GM12878 (cell line): ENCODE results near the gene ADCYAP1. TPM values are rescaled to one million over a fixed set of nuclear protein-coding genes. Genes with fewer than 3 reads are reported as not detected.

Experiments
- ATAC-seq: fragments of 200-7000 bp; cut with Tn5 transposase; 3 replicates; pipeline ENCODE4 v1.9.1; 2020; ENCODE audit warnings: mild to moderate bottlenecking, moderate library complexity
- BruUV-seq: library from RNA; stranded (reverse); fragments of 400-500 nt; replicated peaks from 2 replicates; lab custom pipeline; 2021; lab: Mats Ljungman, UMichigan
- CTCF ChIA-PET: fragments of 300-600 bp; sonication (Branson Sonifier 250); formaldehyde crosslinking; extraction: SDS; loops from one replicate; lab custom pipeline; 2021; ENCODE audit warnings: inconsistent platforms; lab: Yijun Ruan, JAX
- POLR2A ChIA-PET: fragments of 350-600 bp; formaldehyde crosslinking; extraction: SDS; loops from one replicate; lab custom pipeline; 2021; ENCODE audit warnings: inconsistent platforms; lab: Charles Lee
- RAD21 ChIA-PET: fragments of 300-600 bp; sonication (Branson Sonifier 250); formaldehyde crosslinking; loops from one replicate; lab custom pipeline; 2023; ENCODE audit warnings: antibody characterized with exemption; ENCODE audit not compliant: unreplicated experiment; lab: Charles Lee
- SMC1A ChIA-PET: fragments of 300-600 bp; sonication (Branson Sonifier 250); formaldehyde crosslinking; loops from one replicate; lab custom pipeline; 2023; ENCODE audit not compliant: unreplicated experiment, uncharacterized antibody; lab: Charles Lee
- DNase-seq: peaks from one replicate; pipeline ENCODE4 v3.0.0-alpha.2; 2011; ENCODE audit warnings: low read depth, low spot score
- FAIRE-seq: peaks from 3 replicates; lab custom pipeline; 2011; peaks lifted over from hg19 to GRCh38; lab: Jason Lieb, UNC
- H2AFZ ChIP-seq: 2 replicates; pipeline ENCODE4 v1.6.0; 2011; ENCODE audit warnings: low read depth, low read length, control low read depth; ENCODE audit not compliant: control insufficient read depth
- H3K27ac ChIP-seq: 2 replicates; pipeline ENCODE4 v1.5.1; 2011; ENCODE audit warnings: control low read depth; ENCODE audit not compliant: control insufficient read depth, insufficient read depth
- H3K27me3 ChIP-seq, 2 experiments: replicated peaks in 1 of 2; 2 replicates each; pipeline versions ENCODE4 v1.6.0 to v1.6.1; 2011; ENCODE audit warnings: low read length in 1 of 2; ENCODE audit not compliant: control insufficient read depth in 2 of 2, insufficient read depth in 2 of 2
- H3K36me3 ChIP-seq, 2 experiments: 2 replicates each; pipeline ENCODE4 v1.5.1; 2011; ENCODE audit warnings: low read length in 1 of 2; ENCODE audit not compliant: control insufficient read depth in 2 of 2, insufficient read depth in 2 of 2
- H3K4me1 ChIP-seq: 2 replicates; pipeline ENCODE4 v1.6.1; 2011; ENCODE audit warnings: mild to moderate bottlenecking, low read length, moderate library complexity, mixed read lengths; ENCODE audit not compliant: control insufficient read depth, insufficient read depth
- H3K4me2 ChIP-seq: 2 replicates; pipeline ENCODE4 v1.6.0; 2011; ENCODE audit warnings: control low read depth; ENCODE audit not compliant: control insufficient read depth, insufficient read depth
- H3K4me3 ChIP-seq: fragments of 200-600 bp; sonication (generic); 2 replicates; pipeline ENCODE4 v1.5.1; 2016
- H3K79me2 ChIP-seq: 2 replicates; pipeline ENCODE4 v1.6.0; 2011; ENCODE audit warnings: low read length; ENCODE audit not compliant: control insufficient read depth, insufficient read depth
- H3K9ac ChIP-seq: 2 replicates; pipeline ENCODE4 v1.8.0; 2011; ENCODE audit warnings: low read length, control low read depth, mixed read lengths; ENCODE audit not compliant: control insufficient read depth, insufficient read depth
- H3K9me3 ChIP-seq: replicated peaks from 3 replicates; pipeline ENCODE4 v1.5.1; 2011; ENCODE audit warnings: mild to moderate bottlenecking, low read length; ENCODE audit not compliant: control insufficient read depth, insufficient read depth
- H4K20me1 ChIP-seq: 2 replicates; pipeline ENCODE4 v1.6.0; 2011; ENCODE audit not compliant: control insufficient read depth, insufficient read depth
- GABPA ChIP-seq: IDR thresholded peaks from 2 replicates; pipeline ENCODE4 v1.6.1; 2014; ENCODE audit warnings: antibody characterized with exemption, low read depth, mild to moderate bottlenecking, inconsistent platforms
- PKNOX1 ChIP-seq: fragments of 450-650 bp; IDR thresholded peaks from 2 replicates; pipeline ENCODE4 v1.6.1; 2016; ENCODE audit warnings: mild to moderate bottlenecking
- POLR2A ChIP-seq: IDR thresholded peaks from 2 replicates; pipeline ENCODE4 v1.6.1; 2011; ENCODE audit warnings: low read depth, mild to moderate bottlenecking, low read length
- RAD21 ChIP-seq: IDR thresholded peaks from 2 replicates; pipeline ENCODE4 v1.6.1; 2011; ENCODE audit warnings: mild to moderate bottlenecking, low read depth, low read length, moderate library complexity; ENCODE audit not compliant: insufficient read depth
- RUNX3 ChIP-seq: IDR thresholded peaks from 2 replicates; pipeline ENCODE4 v1.6.1; 2012; ENCODE audit warnings: low read length, inconsistent platforms
- SMARCA5 ChIP-seq: fragments of 450-650 bp; IDR thresholded peaks from 2 replicates; pipeline ENCODE4 v1.6.1; 2017; ENCODE audit warnings: mild to moderate bottlenecking
- SMC3 ChIP-seq: IDR thresholded peaks from 2 replicates; pipeline ENCODE4 v1.6.1; 2011; ENCODE audit warnings: low read length, improper control_type of control experiment, borderline replicate concordance
- YY1 ChIP-seq: IDR thresholded peaks from 2 replicates; pipeline ENCODE4 v1.6.1; 2011; ENCODE audit warnings: low read depth, mild to moderate bottlenecking, low read length
- WGBS: methylation state at CpG from one replicate; pipeline ENCODE4 v1.1.6; 2016; ENCODE audit warnings: low lambda C conversion rate; ENCODE audit not compliant: insufficient replicate concordance, insufficient coverage; ENCODE audit errors: missing lambda C conversion rate; 5-methylcytosine and 5-hydroxymethylcytosine counted together
- in situ Hi-C: fragments of 300-500 bp; cut with MboI; formaldehyde crosslinking; loops from 9 replicates; pipeline ENCODE4 v1.14.3; 2018; ENCODE audit warnings: mixed read lengths
- intact Hi-C: fragments of 100-400 bp; cut with micrococcal nuclease; formaldehyde crosslinking; loops from one replicate; pipeline ENCODE4 v1.14.2; 2022; ENCODE audit not compliant: unreplicated experiment
- polyA plus RNA-seq, 11 experiments: library from polyadenylated mRNA; depleted of rRNA in 4 of 11; unstranded in 6 of 11; stranded (reverse) in 5 of 11; fragments of >200 nt; fragmentation: Nextera tagmentation in 4 of 11; fragmentation: Illumina TruSeq in 1 of 11; extraction: Ambion mirVana in 4 of 11; extraction: Trizol in 1 of 11; gene quantifications; 1 replicate in 1 of 11; 2 replicates in 10 of 11; pipeline versions ENCODE4 v1.2.1 to v1.2.3, GENCODE V29; 2011 to 2016; ENCODE audit warnings: inconsistent platforms in 2 of 11, missing spikeins in 2 of 11, low read depth in 1 of 11
- total RNA-seq, 4 experiments: library from RNA; depleted of rRNA in 3 of 4; stranded (reverse); fragments of >200 nt in 3 of 4; fragmentation: Illumina TruSeq in 1 of 4; extraction: Trizol in 1 of 4; gene quantifications; 2 replicates each; pipeline versions ENCODE4 v1.2.1 to v1.2.3, GENCODE V29; 2013 to 2021
- TF ChIP-seq, protein P1 (sequence below), 3 experiments: IDR thresholded peaks in 2 of 3; conservative IDR thresholded peaks in 1 of 3; 2 replicates each; pipeline ENCODE4 v1.5.1; 2011; ENCODE audit warnings: low read depth in 3 of 3, low read length in 3 of 3, mild to moderate bottlenecking in 3 of 3, control low read depth in 2 of 3, moderate library complexity in 2 of 3, inconsistent platforms in 1 of 3, mixed read lengths in 1 of 3; ENCODE audit not compliant: control insufficient read depth in 2 of 3, insufficient read depth in 1 of 3; ENCODE audit errors: extremely low read depth in 1 of 3

The ADCYAP1 gene
- total and polyA plus RNA-seq, 10 of the 15 experiments (the other 5 are each of a cell fraction or from before 2014, with no cell fraction given) = 0.02 TPM; not detected in 9

- Histone ChIP-seq H3K4me1 (no peaks in the 10 kb centered on the region), H3K27me3 (no peaks in the 10 kb centered on the region; a peak in 2 of 4 replicates)
- TF ChIP-seq, protein P1, sequence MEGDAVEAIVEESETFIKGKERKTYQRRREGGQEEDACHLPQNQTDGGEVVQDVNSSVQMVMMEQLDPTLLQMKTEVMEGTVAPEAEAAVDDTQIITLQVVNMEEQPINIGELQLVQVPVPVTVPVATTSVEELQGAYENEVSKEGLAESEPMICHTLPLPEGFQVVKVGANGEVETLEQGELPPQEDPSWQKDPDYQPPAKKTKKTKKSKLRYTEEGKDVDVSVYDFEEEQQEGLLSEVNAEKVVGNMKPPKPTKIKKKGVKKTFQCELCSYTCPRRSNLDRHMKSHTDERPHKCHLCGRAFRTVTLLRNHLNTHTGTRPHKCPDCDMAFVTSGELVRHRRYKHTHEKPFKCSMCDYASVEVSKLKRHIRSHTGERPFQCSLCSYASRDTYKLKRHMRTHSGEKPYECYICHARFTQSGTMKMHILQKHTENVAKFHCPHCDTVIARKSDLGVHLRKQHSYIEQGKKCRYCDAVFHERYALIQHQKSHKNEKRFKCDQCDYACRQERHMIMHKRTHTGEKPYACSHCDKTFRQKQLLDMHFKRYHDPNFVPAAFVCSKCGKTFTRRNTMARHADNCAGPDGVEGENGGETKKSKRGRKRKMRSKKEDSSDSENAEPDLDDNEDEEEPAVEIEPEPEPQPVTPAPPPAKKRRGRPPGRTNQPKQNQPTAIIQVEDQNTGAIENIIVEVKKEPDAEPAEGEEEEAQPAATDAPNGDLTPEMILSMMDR (IDR thresholded peaks at IDR 0.05 in 2 of 3, conservative IDR thresholded peaks at IDR 0.05 in 1 of 3; ENCODE audit: control insufficient read depth in 2 of 3, extremely low read depth in 1 of 3, insufficient read depth in 1 of 3, low read depth in 3 of 3, low read length in 3 of 3) = peak; percentile 92 to 99 (median 93)
- TF ChIP-seq SMARCA5 (0 out of 2 replicates have a peak, but pooled peaks have one; percentile 22), RAD21 (peak; percentile 92), YY1 (0 out of 2 replicates have a peak, but pooled peaks have one; percentile 14), POLR2A (no peak), PKNOX1 (peak; percentile 46), RUNX3 (peak; percentile 64), SMC3 (peak; percentile 82), GABPA (no peak)
- TF ChIP-seq, all 136 proteins: peak for 7
- Histone ChIP-seq H4K20me1 (no peaks in the 10 kb centered on the region), H3K9ac (no peak overlapping the region), H3K9me3 (no peaks in the 10 kb centered on the region), H3K4me2 (no peak overlapping the region), H3K27ac (no peak overlapping the region), H2AFZ (no peak overlapping the region), H3K79me2 (no peaks in the 10 kb centered on the region), H3K4me3 (no peak overlapping the region), H3K36me3 (no peaks in the 10 kb centered on the region)
- in situ Hi-C loops (loop anchor here (10.0 to 25.0 kb wide), 5 partner anchors 622 to 1690 kb away; no protein-coding TSS in a partner anchor), intact Hi-C loops (loop anchor here (2.0 to 10.0 kb wide), 5 partner anchors 96 to 1682 kb away; no protein-coding TSS in a partner anchor)
- DNase-seq = no peak
- peak; percentile 92 for ATAC-seq
- ChIA-PET CTCF (interaction anchor here (0.6 to 3.1 kb wide), 11 partner anchors 9 to 1741 kb away, joined by 3 to 20 read pairs (median 3); no protein-coding TSS in a partner anchor), POLR2A (no interaction called here), SMC1A (interaction anchor here (0.6 to 2.3 kb wide), 3 partner anchors 10 to 1689 kb away, joined by 3 to 9 read pairs (median 3); no protein-coding TSS in a partner anchor), RAD21 (interaction anchor here (0.9 kb wide), 2 partner anchors 97 to 1677 kb away, joined by 3 to 5 read pairs; no protein-coding TSS in a partner anchor)
- peak; percentile 80 for FAIRE-seq
- BruUV-seq = no TSS peak
- WGBS = 4% methylated on average over 15 of the region's 15 CpGs
Observed at GRCh38 chr18:864872-865273, 39.8 kb upstream of the ADCYAP1 start.
